Renal cortex interstitium (tissue), 11 donors: ENCODE results near the gene CCDC70. TPM values are rescaled to one million over a fixed set of nuclear protein-coding genes. Genes with fewer than 3 reads are reported as not detected.

Source experiments
- DNase-seq, 11 donors: peaks; one replicate each; pipeline ENCODE4 v3.0.0-alpha.2; 2013; ENCODE audit warnings: low read depth in 9 of 11, low spot score in 4 of 11; ENCODE audit errors: extremely low read depth in 1 of 11
- polyA plus RNA-seq, 3 donors: library from polyadenylated mRNA; unstranded; fragments of 120-200 nt; gene quantifications; one replicate each; pipeline ENCODE4 v1.2.1, GENCODE V29; 2013; ENCODE audit not compliant: insufficient read length in 3 of 3

Gene CCDC70
- polyA plus RNA-seq, 3 donors, result not detected

DNA sequence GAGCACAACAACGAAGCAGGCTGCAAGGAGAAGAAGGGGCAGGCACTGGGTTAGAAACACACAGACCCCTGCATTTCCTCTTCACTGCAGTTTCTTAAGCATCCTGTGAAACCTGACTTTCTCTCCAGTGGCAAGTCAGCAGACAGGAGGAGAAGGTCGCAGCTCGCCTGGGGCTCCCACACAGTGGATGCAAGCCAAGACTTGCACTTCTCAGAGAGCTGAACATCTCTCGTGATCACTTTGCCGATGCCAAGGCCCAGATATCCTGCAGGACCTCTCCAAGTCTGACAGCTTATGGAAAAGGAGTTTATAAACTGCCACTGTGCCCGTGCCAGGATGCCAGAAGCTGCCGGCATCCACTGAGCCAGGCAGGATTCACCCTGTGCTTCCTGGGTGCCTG lies 35.2 kb upstream of the CCDC70 start:
- DNase-seq, result no peak

- no peak for DNase-seq
These were observed 34.5 kb upstream of the CCDC70 start for GRCh38 chr13:51827254-51827653.

- no peak for DNase-seq
These were observed 32.8 kb upstream of the CCDC70 start for GRCh38 chr13:51828730-51829567.

- DNase-seq, result no peak
These were observed 32.2 kb upstream of the CCDC70 start for GRCh38 chr13:51829568-51829899.

DNA sequence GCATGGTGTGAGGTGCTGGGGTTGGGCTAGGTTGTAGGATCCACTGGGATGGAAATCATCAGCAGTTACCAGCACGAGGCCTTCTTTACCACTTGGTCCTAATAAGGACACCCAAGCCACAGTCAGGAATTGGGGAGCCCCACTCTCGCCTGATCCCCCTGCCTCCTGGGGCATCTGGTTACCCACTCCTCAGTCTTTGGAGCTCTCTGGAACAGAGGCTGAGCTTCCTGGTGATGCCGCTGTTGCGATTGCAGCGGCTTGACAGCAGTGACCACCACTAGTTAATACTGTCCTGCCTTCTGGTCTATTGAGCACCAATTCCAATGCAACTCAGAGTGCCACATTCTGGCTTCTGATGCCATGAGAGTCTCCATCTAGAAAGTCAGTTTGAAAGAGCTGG lies 30.2 kb upstream of the CCDC70 start:
- no peak for DNase-seq

GRCh38 chr13:51832471-51833152 lies 29.2 kb upstream of the CCDC70 start:
- DNase-seq, result no peak

- DNase-seq, result no peak
These were observed 27.8 kb upstream of the CCDC70 start for GRCh38 chr13:51833980-51834379.

DNA sequence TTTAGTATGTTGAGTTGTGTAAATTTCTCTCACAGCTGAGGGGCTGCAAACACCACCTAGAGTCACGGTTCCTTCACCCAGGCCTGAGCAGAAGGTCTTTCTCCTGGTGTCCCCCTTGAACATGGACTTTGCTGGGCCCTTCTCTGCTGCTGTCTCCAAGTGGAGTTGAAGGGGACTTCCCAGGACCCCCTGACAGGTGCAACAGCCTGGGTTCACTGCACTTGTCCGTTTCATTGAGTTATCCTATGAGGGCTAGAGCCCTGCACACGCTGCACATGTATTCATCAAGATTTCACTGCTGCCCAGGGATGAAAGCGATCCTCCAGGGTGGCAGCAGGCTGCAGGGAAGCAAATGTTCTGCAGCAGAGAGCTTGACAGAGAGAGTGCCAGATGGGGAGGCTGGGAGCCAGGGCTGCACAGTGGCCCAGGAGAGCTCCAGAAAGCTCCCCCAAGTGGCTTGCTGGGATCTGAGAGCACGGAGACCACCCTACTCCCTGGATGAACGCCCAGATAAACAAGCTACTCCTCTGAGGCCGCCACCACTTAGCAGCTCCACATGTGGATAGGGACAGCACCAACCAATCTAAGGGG lies 27.1 kb upstream of the CCDC70 start:
- DNase-seq, result no peak

DNA sequence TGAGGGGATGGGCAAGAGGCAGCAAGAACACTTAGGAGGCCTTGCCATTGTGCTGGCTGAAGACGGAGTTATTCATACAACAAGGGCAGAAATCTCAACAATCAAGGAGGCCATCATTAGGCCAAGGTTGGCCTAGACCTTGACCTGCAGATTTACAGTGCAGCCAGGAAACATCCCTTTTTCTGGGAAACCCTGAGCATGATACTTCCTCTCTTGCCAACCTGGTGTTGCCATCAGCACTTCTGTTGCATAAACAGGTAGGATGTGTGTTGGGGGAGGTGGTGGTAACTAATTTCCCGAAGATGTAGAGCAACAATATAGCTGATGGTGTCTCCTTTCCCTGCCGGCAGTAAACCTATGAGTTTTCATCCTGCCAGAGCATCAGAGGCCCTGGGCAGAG lies 24.8 kb upstream of the CCDC70 start:
- DNase-seq, result no peak

DNA sequence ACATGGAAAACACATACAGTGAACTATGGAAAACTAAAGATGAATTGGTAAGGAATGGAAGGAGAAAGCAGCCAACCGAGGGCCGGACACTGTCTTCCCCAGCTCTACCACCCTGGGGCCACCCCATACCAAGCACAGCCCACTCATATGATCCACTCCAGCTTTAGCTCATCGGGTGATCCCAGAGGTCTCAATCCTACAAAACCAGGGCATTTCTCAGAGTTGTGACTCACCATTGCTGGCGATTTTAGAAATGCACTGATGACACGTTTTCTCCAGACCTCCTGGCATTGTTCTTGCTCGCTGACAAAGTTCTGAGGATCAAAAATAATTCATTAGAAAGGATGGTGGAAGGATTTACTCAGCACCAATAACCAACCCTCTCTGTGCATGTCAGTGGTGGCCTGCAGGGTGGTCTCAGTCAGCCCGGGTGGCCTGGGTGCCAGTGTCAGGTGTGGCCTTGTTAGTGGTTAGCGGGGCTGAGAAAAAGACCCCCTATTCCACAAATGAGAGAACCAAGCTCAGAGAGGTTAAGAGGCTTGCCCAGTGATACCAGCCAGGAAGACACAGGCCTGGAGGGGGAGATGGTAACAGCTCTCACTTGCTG lies 23.4 kb upstream of the CCDC70 start:
- no peak for DNase-seq

DNA sequence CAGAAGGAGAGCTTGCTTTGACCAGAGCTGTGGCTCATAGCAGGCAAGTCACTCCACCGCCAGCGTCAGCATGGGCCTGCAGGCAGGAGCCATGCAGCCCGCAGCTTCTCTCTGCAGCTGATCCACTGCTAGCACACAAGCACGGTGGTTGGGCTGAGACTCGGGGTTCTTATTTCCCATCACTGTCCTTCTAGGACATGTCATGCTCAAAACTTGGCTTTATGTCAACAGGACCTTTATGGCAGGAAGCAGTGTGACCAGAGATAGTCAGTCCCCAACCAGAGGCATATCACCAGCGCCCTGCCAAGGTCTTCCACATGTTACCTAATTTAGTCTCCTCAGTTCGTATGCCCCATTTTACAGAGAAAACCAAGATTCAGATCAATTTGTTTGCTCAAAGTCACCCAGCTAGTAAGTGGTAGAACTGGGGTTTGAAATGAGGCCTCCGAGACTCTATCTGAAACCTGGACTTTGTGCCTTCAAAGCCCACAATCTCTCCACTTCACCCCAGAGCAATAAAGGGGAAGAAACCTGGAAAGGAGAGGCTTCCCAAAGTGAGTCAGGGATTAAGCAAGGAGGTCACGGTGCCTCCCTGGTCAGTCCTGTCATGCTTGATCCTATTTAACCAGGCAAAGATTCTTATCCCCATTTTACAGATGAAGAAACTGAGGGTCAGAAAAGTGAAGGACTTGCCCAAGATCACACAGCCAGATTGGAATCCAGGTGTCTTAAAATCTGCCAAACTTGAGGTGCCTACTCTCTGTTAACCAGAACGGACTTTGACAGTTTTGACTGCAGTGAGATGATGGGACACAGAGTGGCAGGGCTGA lies 21.8 kb upstream of the CCDC70 start:
- DNase-seq, result no peak

- no peak for DNase-seq
These were observed 20.9 kb upstream of the CCDC70 start for GRCh38 chr13:51840917-51841316.

- no peak for DNase-seq
These were observed 20.0 kb upstream of the CCDC70 start for GRCh38 chr13:51841732-51842131.

- DNase-seq, result no peak
These were observed 18.2 kb upstream of the CCDC70 start for GRCh38 chr13:51843529-51843928.

GRCh38 chr13:51844862-51845573 lies 16.8 kb upstream of the CCDC70 start, which contains the start of gene TMEM272:
TSS of gene TMEM272 (minus strand) at chr13:51845177. CDS start at chr13:51838530, 6,647 bp downstream.
- peak; percentile 17 to 48 (median 34) for DNase-seq

DNA sequence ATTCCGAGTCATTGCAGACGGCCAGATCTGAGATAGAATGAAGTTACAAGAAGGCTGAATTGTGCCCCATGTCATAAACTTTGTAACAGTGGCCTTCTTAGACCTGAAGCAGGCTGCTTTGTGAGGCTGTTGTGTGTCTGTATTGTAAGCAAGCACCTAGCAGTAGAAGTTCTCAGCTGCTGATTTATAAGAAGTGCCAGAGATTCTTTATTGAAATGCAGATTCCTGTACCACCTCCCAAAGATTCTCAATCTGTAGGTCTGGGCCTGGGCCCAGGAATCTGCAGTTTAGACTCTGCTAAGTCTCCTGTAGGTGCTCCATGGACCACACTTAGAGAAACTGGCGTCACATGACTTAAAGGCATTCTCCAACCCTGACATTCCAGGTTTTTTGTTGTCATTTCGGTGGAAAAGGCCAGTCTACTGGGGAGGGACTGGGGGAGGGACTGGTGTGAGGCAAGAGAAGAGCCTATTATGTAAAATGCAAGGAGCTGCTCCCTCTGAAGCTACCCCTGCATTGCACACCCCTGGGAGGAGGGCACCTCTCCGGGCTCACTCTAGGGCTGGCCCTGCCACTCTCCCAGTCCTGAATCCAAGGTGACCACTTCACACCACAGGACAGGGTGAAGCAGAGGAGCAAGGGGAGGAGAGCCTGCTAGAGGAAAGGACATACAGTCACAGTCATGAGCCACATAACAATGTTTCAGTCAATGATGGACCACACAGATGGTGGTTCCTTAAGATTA lies 16.0 kb upstream of the CCDC70 start:
- DNase-seq, result no peak

DNA sequence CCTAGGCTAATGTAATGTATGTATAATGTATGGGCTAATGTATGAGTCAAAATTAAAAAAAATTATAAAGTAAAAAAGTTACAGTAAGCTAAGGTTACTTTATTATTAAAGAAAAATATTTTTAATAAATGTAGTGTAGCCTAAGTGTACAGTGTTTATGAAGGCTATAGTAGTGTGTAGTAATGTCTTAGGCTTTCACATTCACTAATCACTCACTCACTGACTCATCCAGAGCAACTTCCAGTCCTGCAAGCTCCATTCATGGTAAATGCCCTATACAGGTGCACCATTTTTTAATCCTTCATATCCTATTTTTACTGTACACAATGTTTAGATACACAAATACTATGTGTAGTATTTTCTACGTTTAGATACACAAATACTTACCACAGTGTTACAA lies 15.0 kb upstream of the CCDC70 start:
- DNase-seq, result no peak

- no peak for DNase-seq
These were observed 13.1 kb upstream of the CCDC70 start for GRCh38 chr13:51848674-51849073.
